ENCODE data around the gene DAB1. TPM values are rescaled to one million over a fixed set of nuclear protein-coding genes. Genes with fewer than 3 reads are reported as not detected.

The DAB1 gene
- total RNA-seq, 1 donor from 2014 or later, result 14.6 TPM

- H3K36me3 Mint-ChIP-seq, result no peaks in the 10 kb centered on the region
- DNase-seq (ENCODE audit: low spot score), result no peak
These were observed 470.5 kb downstream of the DAB1 start for GRCh38 chr1:56953386-56953785.

GRCh38 chr1:56952501-56952900 lies 471.4 kb downstream of the DAB1 start:
- Histone ChIP-seq H3K79me2 (ENCODE audit: low read depth) (no peaks in the 10 kb centered on the region), H3K4me3 (no peak overlapping the region), H4K20me1 (ENCODE audit: low read depth) (no peaks in the 10 kb centered on the region), H3K9ac (no peak overlapping the region), H3K4me2 (no peak overlapping the region), H3K36me3 (no peaks in the 10 kb centered on the region), H3K27ac (no peak overlapping the region), H3F3A (ENCODE audit: low read depth) (no peaks in the 10 kb centered on the region), H3K9me3 (ENCODE audit: low read depth) (no peaks in the 10 kb centered on the region), H3K27me3 (peaks cover 18% of the 10 kb centered on the region), H2AFZ (replicated peaks) (no peak overlapping the region), H3K4me1 (no peaks in the 10 kb centered on the region)
- H3K36me3 Mint-ChIP-seq, result no peaks in the 10 kb centered on the region
- H3K27ac Mint-ChIP-seq, result no peak overlapping the region
- no peaks in the 10 kb centered on the region for H3K4me1 Mint-ChIP-seq
- no peak for TF ChIP-seq EZH2phosphoT487 (IDR thresholded peaks at IDR 0.05)
- no peak for TF ChIP-seq CTCF (IDR thresholded peaks at IDR 0.05)
- TF ChIP-seq EZH2 (IDR thresholded peaks at IDR 0.05), result no peak
- no peak for DNase-seq (ENCODE audit: low spot score)
- no peak overlapping the region for H3K4me3 Mint-ChIP-seq
- peaks cover 2% of the 10 kb centered on the region for H3K27me3 Mint-ChIP-seq (ENCODE audit: insufficient read depth, low read depth)
- H3K9me3 Mint-ChIP-seq, result no peaks in the 10 kb centered on the region

More at GRCh38 chr1:56953386-56953785, 470.5 kb downstream of the DAB1 start:
- Mint-ChIP-seq H3K27ac (no peak overlapping the region), H3K4me3 (no peak overlapping the region), H3K4me1 (no peaks in the 10 kb centered on the region), H3K9me3 (no peaks in the 10 kb centered on the region), H3K27me3 (ENCODE audit: insufficient read depth, low read depth) (peaks cover 2% of the 10 kb centered on the region)
- H3K79me2 ChIP-seq (ENCODE audit: low read depth), result no peaks in the 10 kb centered on the region
- H3K4me1 ChIP-seq, result peaks cover under 1% of the 10 kb centered on the region
- H3K27me3 ChIP-seq, result peaks cover 24% of the 10 kb centered on the region
- no peak for TF ChIP-seq EZH2 (IDR thresholded peaks at IDR 0.05)
- H3K36me3 ChIP-seq, result no peaks in the 10 kb centered on the region
- H4K20me1 ChIP-seq (ENCODE audit: low read depth), result no peaks in the 10 kb centered on the region
- H3F3A ChIP-seq (ENCODE audit: low read depth), result no peaks in the 10 kb centered on the region
- H3K9ac ChIP-seq, result no peak overlapping the region
- no peak overlapping the region for H2AFZ ChIP-seq (replicated peaks)
- H3K4me2 ChIP-seq, result no peak overlapping the region
- H3K9me3 ChIP-seq (ENCODE audit: low read depth), result no peaks in the 10 kb centered on the region
- no peak overlapping the region for H3K27ac ChIP-seq
- H3K4me3 ChIP-seq, result no peak overlapping the region

- H2AFZ ChIP-seq (replicated peaks), result no peak overlapping the region
- no peak overlapping the region for H3K4me2 ChIP-seq
- H3K36me3 Mint-ChIP-seq, result no peaks in the 10 kb centered on the region
- no peaks in the 10 kb centered on the region for H4K20me1 ChIP-seq (ENCODE audit: low read depth)
- no peak overlapping the region for H3K9ac ChIP-seq
- no peaks in the 10 kb centered on the region for H3K4me1 ChIP-seq
- no peak overlapping the region for H3K27ac ChIP-seq
- no peak overlapping the region for H3K4me3 Mint-ChIP-seq
- no peaks in the 10 kb centered on the region for H3F3A ChIP-seq (ENCODE audit: low read depth)
- H3K27ac Mint-ChIP-seq, result no peak overlapping the region
- no peak overlapping the region for H3K4me3 ChIP-seq
- H3K9me3 Mint-ChIP-seq, result no peaks in the 10 kb centered on the region
- H3K79me2 ChIP-seq (ENCODE audit: low read depth), result no peaks in the 10 kb centered on the region
- peaks cover 2% of the 10 kb centered on the region for H3K27me3 Mint-ChIP-seq (ENCODE audit: insufficient read depth, low read depth)
- TF ChIP-seq CTCF (IDR thresholded peaks at IDR 0.05), result no peak
- TF ChIP-seq EZH2phosphoT487 (IDR thresholded peaks at IDR 0.05), result no peak
- TF ChIP-seq EZH2 (IDR thresholded peaks at IDR 0.05), result no peak
- no peaks in the 10 kb centered on the region for H3K27me3 ChIP-seq
- H3K4me1 Mint-ChIP-seq, result no peaks in the 10 kb centered on the region
- DNase-seq (ENCODE audit: low spot score), result no peak
- H3K36me3 ChIP-seq, result no peaks in the 10 kb centered on the region
- H3K9me3 ChIP-seq (ENCODE audit: low read depth), result no peaks in the 10 kb centered on the region
These were observed 475.3 kb downstream of the DAB1 start for GRCh38 chr1:56948403-56949023.

All from neural progenitor cell (in vitro differentiated cells).